WI38 (cell line): ENCODE measurements around the gene HTRA3.

Experiments
- H3K4me3 ChIP-seq: 2 replicates; pipeline ENCODE4 v1.5.1; 2011; ENCODE audit warnings: low read depth, mild to moderate bottlenecking, control low read depth, low read length
- CTCF ChIP-seq: IDR thresholded peaks from 2 replicates; pipeline ENCODE4 v1.5.1; 2012; ENCODE audit warnings: low read depth, mild to moderate bottlenecking, control low read depth, low read length

The HTRA3 gene

GRCh38 chr4:8230033-8230432 is 39.5 kb upstream of the HTRA3 start:
- no peak overlapping the region for H3K4me3 ChIP-seq
- TF ChIP-seq CTCF: no peak

DNA sequence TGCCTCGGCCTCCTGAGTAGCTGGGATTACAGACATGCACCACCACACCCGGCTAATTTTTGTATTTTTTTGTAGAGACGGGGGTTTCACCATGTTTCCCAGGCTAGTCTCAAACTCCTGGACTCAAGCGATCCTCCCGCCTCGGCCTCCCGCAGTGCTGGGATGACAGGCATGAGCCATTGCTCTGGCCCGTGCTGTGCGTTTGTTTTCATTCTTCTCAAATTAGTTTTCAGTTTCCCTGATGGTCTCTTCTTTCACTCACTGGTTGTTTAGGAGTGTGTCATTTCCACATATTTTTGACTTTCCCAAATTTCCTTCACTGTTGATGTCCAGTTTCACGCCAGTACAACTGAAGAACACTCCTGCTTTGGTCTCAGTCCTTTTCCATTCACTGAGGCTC is 38.7 kb upstream of the HTRA3 start:
- no peak for TF ChIP-seq CTCF

DNA sequence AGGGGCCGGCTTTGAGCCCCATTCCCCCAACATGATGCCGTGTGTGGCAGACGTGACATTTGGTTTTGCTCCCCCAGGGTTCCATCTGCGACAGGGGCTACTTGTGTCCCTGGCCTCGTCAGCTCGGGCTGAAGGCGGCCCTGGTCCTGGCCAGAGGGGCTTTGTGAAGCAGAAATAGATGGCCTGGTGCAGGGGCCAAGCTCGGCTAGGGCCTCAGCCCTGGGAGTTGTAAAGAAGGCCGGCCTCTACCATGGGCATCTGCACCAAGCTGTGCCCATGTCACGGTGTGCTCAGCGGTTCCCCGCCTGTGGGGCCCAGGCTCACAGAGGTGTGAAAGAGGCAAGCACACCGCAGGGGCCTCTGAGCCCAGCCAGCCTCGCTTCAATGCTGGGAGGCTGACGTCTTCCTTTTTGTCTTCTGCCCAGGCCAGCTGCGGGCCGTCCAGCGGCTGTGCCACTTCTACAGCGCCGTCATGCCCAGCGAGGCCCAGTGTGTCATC is 38.0 kb upstream of the HTRA3 start:
- H3K4me3 ChIP-seq: no peak overlapping the region
- no peak for TF ChIP-seq CTCF

More for the DNA sequence above, 38.7 kb upstream of the HTRA3 start:
- H3K4me3 ChIP-seq: no peak overlapping the region

DNA sequence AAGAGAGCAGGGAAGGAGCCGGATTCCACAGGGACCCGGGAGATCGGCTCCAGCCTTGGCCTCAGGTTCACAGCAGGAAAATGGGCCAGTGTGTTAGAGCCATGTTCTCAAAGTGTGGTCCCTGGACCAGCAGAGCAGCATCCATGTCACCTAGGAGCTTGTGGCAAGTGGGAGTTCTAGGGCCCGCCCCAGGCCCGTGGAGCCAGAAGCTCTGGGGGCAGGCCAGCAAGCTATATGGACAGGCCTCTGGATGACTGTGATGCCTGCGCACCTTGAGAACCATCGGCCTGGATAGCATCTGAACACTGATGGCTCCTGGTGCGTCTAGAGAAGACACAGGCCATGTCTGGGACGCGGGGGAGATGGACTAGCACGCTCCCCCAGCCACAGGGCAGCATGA is 36.8 kb upstream of the HTRA3 start:
- no peak overlapping the region for H3K4me3 ChIP-seq
- no peak for TF ChIP-seq CTCF

GRCh38 chr4:8233672-8234484 is 35.7 kb upstream of the HTRA3 start:
- H3K4me3 ChIP-seq: no peak overlapping the region
- TF ChIP-seq CTCF: no peak

DNA sequence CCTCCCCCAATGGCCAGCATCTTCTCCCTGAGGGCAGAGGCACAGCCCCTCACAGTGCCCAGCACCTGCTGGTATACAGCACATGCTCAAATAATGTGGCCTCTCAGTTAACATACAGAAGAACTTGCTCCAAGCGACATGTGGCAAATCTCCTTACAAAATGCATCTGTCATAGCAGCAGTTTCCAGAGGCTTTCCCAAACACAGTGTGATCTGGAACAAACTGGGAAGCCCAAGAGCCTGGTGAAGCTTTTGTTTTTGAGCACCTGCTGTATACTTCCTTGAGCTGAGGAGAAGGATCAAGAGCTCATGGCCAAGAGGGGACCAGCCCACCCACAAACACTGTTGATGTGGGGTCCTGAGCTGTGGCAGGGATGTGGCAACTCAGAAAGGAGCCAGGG is 34.8 kb upstream of the HTRA3 start:
- no peak overlapping the region for H3K4me3 ChIP-seq
- no peak for TF ChIP-seq CTCF

DNA sequence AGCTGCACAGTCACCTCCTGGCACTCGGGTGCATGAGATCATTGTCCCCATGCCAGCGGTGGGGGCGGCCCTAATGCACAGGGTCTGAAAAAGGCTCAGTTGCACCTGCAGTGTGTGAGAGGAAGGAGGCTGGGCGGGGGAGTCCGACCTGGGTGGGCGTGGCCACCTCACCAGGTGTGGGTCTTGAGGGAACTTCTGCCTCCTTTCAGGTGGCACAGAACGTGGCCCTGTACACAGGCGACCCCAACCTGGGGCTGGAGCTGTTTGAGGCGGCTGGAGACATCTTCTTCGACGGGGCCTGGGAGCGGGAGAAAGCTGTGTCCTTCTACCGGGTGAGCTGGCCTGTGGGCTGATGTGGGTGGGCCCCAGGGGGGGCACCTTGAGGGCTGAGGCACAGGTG is 34.3 kb upstream of the HTRA3 start:
- TF ChIP-seq CTCF: no peak

More for the DNA sequence above, 34.3 kb upstream of the HTRA3 start:
- no peak overlapping the region for H3K4me3 ChIP-seq
